WERI-Rb-1 (cell line): ENCODE measurements around the gene OTOG.

Source experiments
- DNase-seq: peaks from one replicate; pipeline ENCODE4 v3.0.0-alpha.2; 2020
- H3K27ac ChIP-seq: fragments of 250-450 bp; sonication (Bioruptor Pico); 2 replicates; pipeline ENCODE4 v1.5.1; 2020; ENCODE audit warnings: mild to moderate bottlenecking, moderate library complexity
- H3K27me3 ChIP-seq: fragments of 250-450 bp; sonication (Bioruptor Pico); 2 replicates; pipeline ENCODE4 v1.5.1; 2021; ENCODE audit warnings: mild to moderate bottlenecking, low read depth, moderate library complexity; ENCODE audit not compliant: insufficient read depth, severe bottlenecking
- H3K36me3 ChIP-seq: fragments of 250-450 bp; sonication (Bioruptor Pico); 2 replicates; pipeline ENCODE4 v1.5.1; 2020; ENCODE audit warnings: mild to moderate bottlenecking, moderate library complexity
- H3K4me3 ChIP-seq: 2 replicates; pipeline ENCODE4 v1.5.1; 2011; ENCODE audit warnings: low read depth, mild to moderate bottlenecking, control low read depth, low read length
- H3K9me3 ChIP-seq: fragments of 250-450 bp; sonication (Bioruptor Pico); 2 replicates; pipeline ENCODE4 v1.5.1; 2021; ENCODE audit warnings: mild to moderate bottlenecking, moderate library complexity; ENCODE audit not compliant: severe bottlenecking
- CTCF ChIP-seq: IDR thresholded peaks from 2 replicates; pipeline ENCODE4 v1.5.1; 2011; ENCODE audit warnings: low read depth, mild to moderate bottlenecking, control low read depth, inconsistent platforms, low read length

Gene OTOG

GRCh38 chr11:17527628-17527995 is 19.4 kb upstream of the OTOG start:
- no peaks in the 10 kb centered on the region for H3K9me3 ChIP-seq
- TF ChIP-seq CTCF = no peak
- no peaks in the 10 kb centered on the region for H3K27me3 ChIP-seq
- no peak overlapping the region for H3K4me3 ChIP-seq
- H3K27ac ChIP-seq = no peak overlapping the region
- H3K36me3 ChIP-seq = no peaks in the 10 kb centered on the region
- no peak for DNase-seq

GRCh38 chr11:17528181-17528691 is 18.8 kb upstream of the OTOG start:
- H3K27me3 ChIP-seq = no peaks in the 10 kb centered on the region
- H3K36me3 ChIP-seq = no peaks in the 10 kb centered on the region
- peak; percentile 84 for DNase-seq
- H3K9me3 ChIP-seq = no peaks in the 10 kb centered on the region
- H3K4me3 ChIP-seq = no peak overlapping the region
- TF ChIP-seq CTCF = peak; percentile 85
- H3K27ac ChIP-seq = no peak overlapping the region

- no peak overlapping the region for H3K4me3 ChIP-seq
- H3K27me3 ChIP-seq = no peaks in the 10 kb centered on the region
- DNase-seq = no peak
- no peak overlapping the region for H3K27ac ChIP-seq
- TF ChIP-seq CTCF = no peak
- no peaks in the 10 kb centered on the region for H3K9me3 ChIP-seq
- H3K36me3 ChIP-seq = no peaks in the 10 kb centered on the region
Measured at GRCh38 chr11:17528906-17529843, 17.9 kb upstream of the OTOG start.

- no peak for DNase-seq
- Histone ChIP-seq H3K27me3 (no peaks in the 10 kb centered on the region), H3K27ac (no peak overlapping the region), H3K9me3 (no peaks in the 10 kb centered on the region), H3K36me3 (no peaks in the 10 kb centered on the region), H3K4me3 (no peak overlapping the region)
- TF ChIP-seq CTCF = no peak
Measured at GRCh38 chr11:17529844-17530185, 17.2 kb upstream of the OTOG start.

GRCh38 chr11:17531071-17531600 is 15.9 kb upstream of the OTOG start:
- DNase-seq = no peak
- Histone ChIP-seq H3K9me3 (no peaks in the 10 kb centered on the region), H3K27me3 (no peaks in the 10 kb centered on the region), H3K4me3 (no peak overlapping the region), H3K36me3 (no peaks in the 10 kb centered on the region), H3K27ac (no peak overlapping the region)
- no peak for TF ChIP-seq CTCF
